ENCODE measurements around the gene DPP4. TPM values are rescaled to one million over a fixed set of nuclear protein-coding genes. Genes with fewer than 3 reads are reported as not detected.

Gene DPP4
- total and polyA plus RNA-seq, 2 of the 4 experiments (the other 2 are of a cell fraction), result 13.2 to 19.0 TPM

- Histone ChIP-seq H3K23ac (ENCODE audit: low read depth, low read length) (no peak overlapping the region), H4K5ac (ENCODE audit: low read depth, low read length) (no peak overlapping the region), H4K20me1 (ENCODE audit: insufficient read depth, low read length) (peaks cover 4% of the 10 kb centered on the region; the same call in 1 of the 2 replicates), H3K4me1 (ENCODE audit: control insufficient read depth, insufficient read depth, low read length) (peaks cover 10% of the 10 kb centered on the region), H3K9ac (ENCODE audit: low read depth, low read length) (no peak overlapping the region), H2BK20ac (ENCODE audit: low read depth, low read length) (no peak overlapping the region), H3K9me3 (ENCODE audit: control insufficient read depth, insufficient read depth, low read length) (no peaks in the 10 kb centered on the region), H4K91ac (ENCODE audit: insufficient read depth, low read depth, low read length) (no peak overlapping the region), H4K8ac (ENCODE audit: low read depth in 2 of 2, low read length in 2 of 2) (no peak overlapping the region), H2BK5ac (ENCODE audit: low read depth, low read length, poor library complexity, severe bottlenecking) (no peak overlapping the region), H3K36me3 (ENCODE audit: control insufficient read depth, insufficient read depth, low read length) (peaks cover 16% of the 10 kb centered on the region), H3K4ac (ENCODE audit: low read depth, low read length) (no peak overlapping the region), H3K4me3 (ENCODE audit: insufficient read depth, low read depth, low read length) (no peak overlapping the region), H2AFZ (replicated peaks; ENCODE audit: low read length, poor library complexity) (no peak overlapping the region), H2BK15ac (ENCODE audit: low read depth, low read length) (no peak overlapping the region), H3K27ac (ENCODE audit: insufficient read depth, low read length) (no peak overlapping the region), H3K27me3 (ENCODE audit: control insufficient read depth, insufficient read depth, low read length) (no peaks in the 10 kb centered on the region), H3K79me1 (ENCODE audit: low read depth in 1 of 2, low read length in 2 of 2) (no peaks in the 10 kb centered on the region), H2AK9ac (replicated peaks; ENCODE audit: low read depth, low read length, poor library complexity) (no peak overlapping the region), H3K9me1 (ENCODE audit: insufficient read depth, low read length) (peaks cover 9% of the 10 kb centered on the region; the same call in 1 of the 2 replicates), H3K18ac (ENCODE audit: low read depth, low read length) (no peak overlapping the region), H3K14ac (replicated peaks; ENCODE audit: low read depth, low read length) (no peak overlapping the region), H2AK5ac (ENCODE audit: low read depth, low read length) (no peak overlapping the region), H3K4me2 (ENCODE audit: low read depth, low read length) (no peak overlapping the region), H3K56ac (ENCODE audit: extremely low read depth, insufficient read depth, low read length) (no peak overlapping the region), H2BK120ac (ENCODE audit: low read depth, low read length) (no peak overlapping the region)
- intact Hi-C loops (cut with micrococcal nuclease), result no loop called here
- 95% methylated on average over 4 of the region's 9 CpGs; no CpG with 5 or more reads in 1 of the 2 experiments for WGBS, 2 experiments (ENCODE audit: extremely low coverage in 2 of 2, insufficient read length in 1 of 2)
- in situ Hi-C loops (cut with MboI; ENCODE audit: low sequenced_read_pairs), result no loop called here
- BruUV-seq (replicated peaks), result no TSS peak
- ATAC-seq (ENCODE audit: low read depth) (no peak), DNase-seq (no peak)
- dilution Hi-C loops (cut with HindIII; ENCODE audit: low sequenced_read_pairs, unreplicated experiment), result no loop called here
- POLR2A ChIA-PET (ENCODE audit: unreplicated experiment), result no interaction called here
- CTCF ChIA-PET, result no interaction called here
- TF ChIP-seq CHD1 (IDR thresholded peaks at IDR 0.05; ENCODE audit: low read depth, low read length) (no peak), SMC3 (IDR thresholded peaks at IDR 0.05; ENCODE audit: low read depth, low read length) (no peak), RCOR1 (IDR thresholded peaks at IDR 0.05; ENCODE audit: insufficient replicate concordance, low read length) (no peak), RAD21 (IDR thresholded peaks at IDR 0.05; ENCODE audit: low read length) (no peak), USF2 (IDR thresholded peaks at IDR 0.05; ENCODE audit: low read depth, low read length) (no peak), NFE2L2 (IDR thresholded peaks at IDR 0.05; ENCODE audit: low read depth, low read length) (no peak), BHLHE40 (IDR thresholded peaks at IDR 0.05; ENCODE audit: low read depth, low read length) (no peak), ELK1 (IDR thresholded peaks at IDR 0.05; ENCODE audit: borderline replicate concordance, low read depth, low read length) (no peak), RFX5 (IDR thresholded peaks at IDR 0.05; ENCODE audit: low read depth, low read length) (no peak), POLR2A (IDR thresholded peaks at IDR 0.05; ENCODE audit: low read depth, low read length) (no peak), CTCF (conservative IDR thresholded peaks at IDR 0.05; ENCODE audit: low read depth, low read length) (no peak), FOS (IDR thresholded peaks at IDR 0.05; ENCODE audit: low read depth, low read length) (no peak), MAFK (IDR thresholded peaks at IDR 0.05; ENCODE audit: low read depth, low read length) (no peak), MAZ (IDR thresholded peaks at IDR 0.05; ENCODE audit: borderline replicate concordance, low read depth, low read length) (no peak), MXI1 (IDR thresholded peaks at IDR 0.05; ENCODE audit: borderline replicate concordance, low read depth, low read length) (no peak)
Observed at GRCh38 chr2:162030363-162031190, 43.4 kb downstream of the DPP4 start.
